Glomerular endothelial cell (primary cell): ENCODE measurements around the gene TBC1D22A. TPM values are rescaled to one million over a fixed set of nuclear protein-coding genes. Genes with fewer than 3 reads are reported as not detected.

Source experiments
- DNase-seq: peaks from one replicate; pipeline ENCODE4 v3.0.0-alpha.2; 2011; ENCODE audit warnings: low read depth, low spot score; ENCODE audit errors: extremely low read depth
- total RNA-seq: library from RNA; depleted of rRNA; stranded (reverse); fragments of >200 nt; gene quantifications from 2 replicates; pipeline ENCODE4 v1.2.3, GENCODE V29; 2015

Gene TBC1D22A
- total RNA-seq, 1 donor from 2014 or later = 38.7 TPM

DNA sequence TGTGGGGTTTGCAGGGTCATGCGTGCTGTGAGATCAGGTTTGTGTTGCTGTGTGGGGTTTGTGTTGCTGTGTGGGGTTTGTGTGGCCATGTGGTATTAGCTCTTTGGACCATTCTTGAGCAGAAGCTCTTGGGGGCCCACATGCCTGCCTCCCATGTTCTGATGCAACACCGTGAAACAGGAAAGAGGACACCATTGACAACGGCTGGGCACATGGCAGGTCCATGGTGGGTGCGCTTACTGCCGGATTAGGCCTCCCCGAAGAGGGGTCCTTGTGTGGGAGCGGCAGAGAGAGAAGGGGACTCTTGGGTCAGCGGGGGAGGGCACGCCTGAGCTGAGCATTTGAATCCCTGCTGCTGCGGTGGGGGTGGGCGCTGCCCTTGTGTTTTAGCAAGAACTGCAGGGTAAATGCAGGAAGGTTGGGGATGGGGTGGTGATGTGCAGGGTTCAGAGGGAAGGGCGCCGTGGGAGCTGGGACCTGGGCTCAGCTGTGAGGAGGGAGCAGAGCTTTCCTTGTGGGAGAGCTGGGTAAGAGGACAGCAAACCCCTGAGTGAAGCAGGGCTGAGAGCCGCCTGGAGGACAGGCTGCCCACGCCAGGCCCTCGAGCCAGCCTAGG, 361.5 kb downstream of the TBC1D22A start:
- no peak for DNase-seq

DNA sequence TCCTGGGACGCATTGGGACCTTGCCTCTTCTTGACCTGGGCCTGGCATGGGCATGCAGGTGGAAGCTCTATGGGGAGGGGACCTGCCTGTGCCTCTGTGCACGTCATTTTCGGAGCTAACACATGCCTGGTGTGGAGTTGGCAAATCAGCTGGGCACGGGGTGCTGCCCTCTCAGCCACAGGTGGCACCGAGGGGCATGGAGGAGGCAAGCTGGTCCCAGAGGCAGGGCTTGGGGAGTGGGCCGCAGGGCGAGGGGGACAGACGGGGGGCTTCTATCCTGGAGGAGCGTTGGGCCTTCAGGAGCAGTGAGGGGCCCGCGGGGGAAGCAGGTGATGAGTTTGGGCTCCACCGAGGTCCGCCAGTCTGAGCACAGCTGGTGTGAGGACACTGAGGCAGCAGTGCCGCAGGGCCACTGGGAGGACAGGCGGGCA, 362.0 kb downstream of the TBC1D22A start:
- no peak for DNase-seq

DNA sequence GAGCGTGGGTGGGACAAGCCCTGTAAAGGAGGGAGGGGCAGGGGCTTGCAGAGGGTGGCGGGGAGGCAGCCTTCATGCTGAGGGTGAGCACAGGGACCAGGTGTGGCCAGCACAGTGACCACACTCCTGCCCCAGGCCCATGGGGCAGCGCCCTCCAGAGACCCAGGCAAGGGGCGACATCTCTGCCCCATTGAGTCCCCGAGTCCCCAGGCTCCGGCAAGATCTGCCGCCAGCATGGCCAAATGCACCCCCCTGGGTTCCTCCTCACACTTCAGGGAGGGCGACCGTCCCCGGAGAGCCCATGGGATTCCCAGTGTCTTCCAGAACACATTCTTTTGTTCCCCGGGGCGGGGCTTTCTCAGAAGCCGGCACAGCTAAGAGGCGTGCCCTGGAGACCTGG, 362.5 kb downstream of the TBC1D22A start:
- DNase-seq = no peak

DNA sequence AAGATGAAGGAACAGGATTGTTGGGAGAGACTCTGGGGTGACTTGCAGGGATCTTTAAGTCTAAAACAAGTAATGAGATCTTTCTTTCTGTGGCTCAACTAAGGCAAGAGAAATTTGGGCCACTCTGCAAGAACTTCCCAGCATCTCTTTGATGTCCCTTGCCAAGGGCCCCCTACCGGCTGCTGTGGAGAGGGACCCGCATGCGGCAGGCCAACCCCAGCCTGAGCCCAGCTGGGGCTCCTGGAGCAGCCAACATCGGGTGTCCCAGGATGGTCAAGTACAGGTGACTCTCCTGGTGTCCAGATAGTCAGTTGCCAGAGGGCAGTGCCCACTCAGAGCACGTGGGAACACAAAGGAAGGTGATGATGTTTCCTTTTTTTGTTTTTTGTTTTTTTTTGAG, 363.2 kb downstream of the TBC1D22A start:
- DNase-seq = no peak

DNA sequence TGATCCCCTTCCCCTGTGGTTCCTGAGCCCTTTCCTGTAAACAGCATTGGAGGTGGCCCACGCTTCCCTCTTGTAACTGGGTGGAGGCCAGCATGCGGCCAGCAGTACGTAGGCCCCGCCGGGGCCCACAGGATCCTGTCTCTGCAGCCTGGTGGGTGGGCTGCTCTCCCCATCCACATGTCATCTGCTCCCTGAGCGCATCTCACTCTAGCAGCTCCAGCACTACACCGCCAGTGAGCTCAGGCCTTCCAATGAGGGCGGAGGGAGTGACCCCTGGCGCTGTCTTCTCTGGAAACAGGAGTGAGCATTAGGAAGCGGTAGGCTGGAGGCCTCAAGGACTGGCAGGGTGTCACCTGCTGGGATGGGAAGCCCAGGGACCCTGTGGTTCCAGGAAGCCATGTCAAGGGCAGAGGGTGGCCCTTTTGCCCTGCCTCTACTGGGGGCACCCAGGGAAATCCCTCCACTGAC, 363.9 kb downstream of the TBC1D22A start:
- DNase-seq = no peak

DNA sequence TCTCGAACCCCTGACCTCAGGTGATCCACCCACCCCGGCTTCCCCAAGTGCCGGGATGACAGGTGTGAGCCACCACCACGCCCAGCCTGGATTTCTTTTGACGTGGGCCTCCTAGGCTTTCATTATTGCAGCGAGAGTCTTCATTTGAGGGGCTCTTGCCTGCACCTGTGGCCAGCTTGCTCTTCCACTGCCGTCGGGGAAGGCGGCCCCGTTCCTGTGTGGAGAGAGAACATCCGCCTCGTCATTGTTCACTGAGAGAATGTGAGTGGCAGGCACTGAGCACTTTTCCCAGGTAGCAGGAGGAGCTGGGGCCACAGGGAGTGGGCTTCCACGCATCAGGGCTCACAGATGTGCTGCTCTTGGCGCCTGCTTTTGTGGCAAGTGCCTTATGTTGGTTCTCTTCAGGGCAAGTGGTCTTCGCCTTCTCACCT, 365.0 kb downstream of the TBC1D22A start:
- no peak for DNase-seq

DNA sequence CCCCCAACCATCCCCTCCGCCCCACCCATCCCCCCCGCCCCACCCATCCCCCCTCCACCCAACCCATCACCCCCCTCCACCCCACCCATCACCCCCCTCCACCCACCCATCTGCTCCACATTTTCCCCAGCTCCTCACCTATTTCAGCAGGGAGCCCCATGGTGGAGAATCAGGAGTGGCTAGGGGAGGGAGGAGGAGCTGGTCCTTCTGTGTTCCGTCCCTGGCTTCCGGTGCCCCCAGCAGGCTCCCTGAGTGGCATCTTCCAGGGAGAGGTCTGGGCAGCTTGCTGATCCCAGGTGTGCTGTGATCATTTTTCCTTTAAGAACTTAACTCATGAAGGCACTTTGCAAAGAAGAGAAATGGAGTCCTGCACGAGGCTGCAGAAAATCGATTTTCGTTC, 365.8 kb downstream of the TBC1D22A start:
- no peak for DNase-seq

DNA sequence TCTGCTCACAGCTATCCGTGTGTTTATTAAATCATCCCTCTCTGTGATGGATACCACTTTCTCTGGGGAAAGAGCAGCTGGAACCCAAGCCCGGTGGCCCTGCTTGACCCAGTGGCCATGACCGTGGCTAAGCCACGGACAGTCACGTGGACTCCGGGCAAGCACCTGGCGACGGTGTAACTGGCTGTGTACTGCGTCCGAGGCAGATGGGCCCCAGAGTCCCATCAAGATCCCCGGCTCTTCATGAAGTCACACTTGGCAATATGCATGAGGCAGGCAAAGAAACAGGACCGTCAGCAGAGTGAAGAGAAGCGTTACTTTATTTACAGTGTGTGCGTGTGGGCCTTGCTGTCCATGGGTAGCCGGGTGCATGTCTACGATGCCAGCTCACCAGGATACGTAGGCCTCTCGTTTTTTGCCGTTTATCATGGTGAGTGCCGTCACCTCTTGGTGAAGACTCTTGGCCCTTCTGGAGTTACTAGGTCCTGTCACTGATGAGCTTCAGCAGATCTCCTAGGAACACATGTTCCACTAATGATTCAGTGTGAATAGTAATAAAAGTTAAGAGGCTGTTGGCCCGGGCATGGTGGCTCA, 366.3 kb downstream of the TBC1D22A start:
- no peak for DNase-seq

DNA sequence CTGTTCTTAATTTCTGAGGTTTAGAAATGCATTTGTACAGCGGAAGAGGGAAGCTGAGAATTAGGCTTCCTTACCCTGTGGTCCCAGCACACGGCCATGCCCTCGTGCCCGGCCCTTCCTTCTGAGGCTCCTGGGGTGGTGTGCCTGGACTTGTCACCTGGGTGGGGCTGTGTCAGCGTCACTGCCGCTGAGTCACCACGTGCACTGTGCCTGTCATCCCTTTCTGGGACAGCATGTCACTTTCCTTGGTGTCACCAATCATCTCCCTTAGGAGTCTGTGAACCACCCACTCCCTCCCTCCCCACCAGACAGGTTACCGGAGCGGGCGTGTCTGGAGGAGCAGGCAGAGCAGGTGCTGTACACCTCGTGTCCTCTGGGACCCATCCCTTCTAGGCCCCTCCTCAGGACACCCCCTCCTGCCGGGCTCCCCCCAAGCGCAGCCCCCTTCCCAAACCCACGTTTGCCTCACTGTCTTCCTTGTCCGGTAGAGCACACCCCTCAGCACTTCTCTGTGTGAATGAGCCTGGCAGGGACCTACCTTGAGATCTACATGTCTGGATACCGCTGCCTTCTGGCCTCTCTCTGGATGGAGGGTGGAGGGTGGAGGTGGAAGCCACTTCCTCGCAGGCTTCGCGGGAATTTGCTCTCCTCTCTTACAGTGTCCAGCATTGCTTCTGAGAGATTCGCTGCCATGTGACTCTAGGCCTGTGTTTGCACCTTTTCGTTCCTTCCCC, 367.6 kb downstream of the TBC1D22A start:
- no peak for DNase-seq

DNA sequence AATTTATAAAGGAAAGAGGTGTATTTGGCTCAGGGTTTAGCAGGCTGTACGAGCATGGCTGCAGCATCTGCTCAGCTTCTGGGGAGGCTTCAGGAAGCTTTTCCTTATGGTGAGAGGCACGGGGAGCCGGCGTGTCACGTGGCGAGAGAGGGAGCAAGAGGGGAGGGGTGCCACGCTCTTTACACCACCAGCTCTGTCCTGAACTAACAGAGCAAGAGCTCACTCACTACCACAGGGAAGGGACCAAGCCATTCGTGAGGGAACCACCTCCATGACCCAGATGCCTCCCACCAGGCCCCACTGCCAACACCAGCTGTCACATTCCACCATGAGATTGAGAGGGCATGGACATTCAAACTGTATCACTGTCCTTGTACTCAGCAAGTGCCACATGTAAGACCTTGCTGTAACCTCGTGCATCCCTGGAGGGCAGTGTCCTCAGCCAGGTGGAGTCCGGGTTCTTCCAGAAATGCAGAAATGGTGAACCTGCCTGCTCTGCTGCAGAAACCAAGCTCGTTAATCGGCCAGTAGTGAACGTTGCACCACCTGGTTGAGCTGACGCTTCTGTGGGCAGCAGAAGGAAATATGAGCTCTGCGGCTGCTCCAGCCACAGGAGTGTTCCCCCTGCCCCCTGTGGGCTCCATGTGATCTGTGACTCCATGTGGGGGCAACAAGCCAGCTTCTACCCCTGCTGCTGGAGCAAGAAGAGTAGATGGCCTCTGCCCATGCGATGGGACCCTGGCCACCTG, 368.6 kb downstream of the TBC1D22A start:
- no peak for DNase-seq

DNA sequence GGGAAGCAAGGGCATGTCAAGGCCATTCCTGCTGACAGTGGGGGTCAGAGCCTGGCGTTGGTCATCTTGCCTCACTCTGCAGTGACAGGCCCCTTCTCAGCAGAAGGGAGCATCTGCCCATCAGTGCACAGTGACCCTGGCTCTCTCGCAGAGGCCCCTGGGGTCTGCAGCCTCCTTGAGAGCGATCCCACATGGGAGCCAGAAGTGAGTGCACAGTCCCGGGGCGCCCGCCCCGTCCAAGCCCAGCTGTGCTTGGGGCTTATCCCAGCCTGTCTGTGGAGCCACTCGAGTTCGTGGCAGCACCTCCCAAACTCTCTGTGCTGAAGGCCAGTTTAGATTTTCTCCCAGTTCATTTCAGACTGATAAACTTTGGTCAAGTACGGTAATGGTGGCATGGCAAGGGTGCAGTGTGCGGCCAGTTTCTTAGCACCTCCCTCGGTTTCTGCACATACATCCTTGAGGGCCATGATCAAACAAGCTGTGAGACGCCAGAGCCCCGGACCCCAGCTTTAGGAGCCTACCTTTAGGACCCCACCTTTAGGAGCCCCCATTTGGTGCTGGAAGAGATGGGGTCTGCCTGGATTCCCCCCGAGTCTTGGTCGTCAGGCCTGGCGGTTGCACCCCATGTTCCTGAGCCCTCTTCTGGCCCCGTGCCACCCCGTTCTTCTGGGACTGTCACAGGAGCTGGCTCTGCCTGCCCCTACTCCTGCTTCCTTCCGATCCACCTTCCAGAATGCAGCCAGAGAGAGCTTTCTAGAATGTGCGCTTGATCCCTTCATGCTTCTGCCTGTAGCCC, 369.4 kb downstream of the TBC1D22A start:
- no peak for DNase-seq

DNA sequence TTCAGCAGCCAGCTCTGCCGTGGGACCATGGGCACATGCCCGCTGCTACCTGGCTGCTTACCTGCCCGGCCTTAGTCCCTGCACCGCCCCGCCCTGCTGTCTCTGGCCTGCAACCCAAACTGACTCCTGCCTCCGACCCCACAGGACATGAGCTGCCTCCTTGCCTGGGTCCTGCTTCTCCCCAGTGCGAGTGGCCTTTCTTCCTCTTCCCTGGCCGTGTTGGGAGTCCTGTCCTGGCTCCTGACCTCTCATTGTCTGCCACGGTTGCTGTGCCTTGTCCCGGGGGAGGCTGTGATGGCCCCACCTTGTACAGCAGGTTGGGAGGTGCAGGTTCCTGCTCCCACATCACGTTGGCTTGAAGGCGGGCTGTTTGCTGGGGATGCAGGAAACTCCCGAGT, 370.0 kb downstream of the TBC1D22A start:
- DNase-seq = no peak

DNA sequence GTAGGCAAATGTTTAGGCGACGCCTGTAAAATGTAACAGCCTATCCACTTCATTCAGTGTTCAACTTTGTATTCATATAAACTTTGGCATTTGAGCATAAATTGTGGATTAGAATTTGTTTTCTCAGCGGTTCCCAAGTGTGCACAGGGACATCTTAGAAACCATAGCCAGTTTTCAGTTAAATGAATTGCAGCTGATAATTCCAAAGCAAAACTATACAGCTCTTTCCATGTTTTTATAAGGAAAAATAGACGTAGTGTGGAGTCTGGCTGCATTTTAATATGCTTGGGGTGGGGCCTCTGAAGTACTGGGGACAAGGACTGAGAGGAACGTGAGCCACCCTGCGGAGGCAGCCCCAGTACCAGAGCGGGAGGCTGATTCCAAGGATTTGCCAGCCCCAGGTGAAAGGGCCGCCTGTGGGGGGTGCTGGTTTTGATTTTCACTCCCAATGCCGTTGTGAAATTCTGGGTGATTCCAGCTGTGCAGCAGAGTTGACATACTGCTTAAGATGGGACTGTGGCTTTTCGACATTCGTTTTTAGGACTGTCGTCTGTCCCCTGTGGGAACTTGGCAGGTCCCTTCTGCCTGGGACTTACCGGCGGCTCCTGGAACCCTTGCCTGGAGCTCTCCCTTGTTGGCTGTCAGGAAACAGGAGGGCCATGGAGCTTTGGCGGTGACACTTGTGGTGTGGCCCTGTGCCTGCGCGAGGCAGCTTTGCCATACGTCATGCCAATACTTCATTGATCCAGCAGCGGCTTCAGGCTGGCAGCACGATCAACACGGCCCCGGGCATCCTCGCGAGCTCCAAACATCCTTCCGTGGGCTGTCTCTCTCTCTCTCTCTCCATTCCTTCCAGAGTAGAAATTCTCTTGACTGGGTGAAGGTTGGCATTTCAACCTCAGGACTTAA, 370.9 kb downstream of the TBC1D22A start:
- no peak for DNase-seq

DNA sequence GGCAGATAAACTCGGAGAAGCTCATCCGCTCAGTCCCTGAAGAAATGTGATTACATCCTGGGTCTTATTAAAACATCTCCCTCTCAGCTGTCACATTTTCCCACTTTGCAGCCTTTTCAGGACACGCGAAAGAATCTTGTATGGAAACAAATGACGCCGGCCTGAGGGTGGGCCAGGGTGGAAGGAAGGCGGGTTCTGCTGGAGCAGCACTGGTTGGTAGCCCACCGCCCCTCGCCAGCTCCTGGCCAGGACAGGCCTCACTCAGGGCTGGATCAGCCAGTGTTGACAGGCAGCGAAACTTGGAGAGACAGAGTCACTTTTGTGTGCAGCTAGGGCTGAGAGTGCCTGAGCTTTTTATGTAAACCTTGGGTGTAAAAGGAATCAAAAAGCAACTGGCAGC, 371.8 kb downstream of the TBC1D22A start:
- no peak for DNase-seq

DNA sequence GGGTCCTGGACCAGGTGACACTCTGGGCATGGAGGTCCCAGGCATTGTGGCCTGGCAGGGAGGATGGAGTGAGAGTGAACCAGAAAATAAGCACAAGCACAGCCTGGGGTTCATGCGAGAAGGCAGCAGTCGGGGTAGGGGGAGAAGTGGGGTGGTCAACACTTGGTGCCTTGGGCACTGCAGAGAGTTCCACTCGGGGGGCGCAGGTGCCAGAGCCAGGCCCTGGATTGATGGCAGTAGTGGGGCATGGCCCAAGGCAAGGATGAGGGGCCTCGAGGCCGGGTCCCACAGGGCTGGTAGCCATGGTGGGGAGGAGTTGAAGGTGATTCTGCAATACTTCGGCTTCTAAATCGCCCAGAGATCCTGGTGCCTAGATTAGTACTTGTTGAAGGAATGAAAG, 372.9 kb downstream of the TBC1D22A start:
- DNase-seq = no peak

DNA sequence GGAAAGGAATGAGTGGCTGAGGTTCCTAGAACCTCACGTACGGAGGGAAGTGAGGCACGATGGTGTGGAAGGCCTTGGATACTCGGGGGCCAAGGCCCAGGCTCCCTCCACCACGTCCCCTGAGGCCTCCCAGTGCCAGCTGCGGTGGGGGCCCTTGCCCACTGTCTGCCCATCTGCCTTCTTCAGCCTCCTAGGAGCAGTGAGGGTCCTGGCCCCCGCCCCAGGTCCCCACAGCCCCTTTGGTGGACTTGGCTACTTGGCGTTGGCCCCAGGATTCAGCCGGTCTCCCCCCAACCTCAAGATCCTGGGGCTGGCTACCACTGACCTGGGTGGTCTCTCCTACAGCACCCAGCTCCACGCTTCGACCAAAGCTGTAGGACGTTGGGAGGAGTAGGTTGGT, 373.6 kb downstream of the TBC1D22A start:
- no peak for DNase-seq

DNA sequence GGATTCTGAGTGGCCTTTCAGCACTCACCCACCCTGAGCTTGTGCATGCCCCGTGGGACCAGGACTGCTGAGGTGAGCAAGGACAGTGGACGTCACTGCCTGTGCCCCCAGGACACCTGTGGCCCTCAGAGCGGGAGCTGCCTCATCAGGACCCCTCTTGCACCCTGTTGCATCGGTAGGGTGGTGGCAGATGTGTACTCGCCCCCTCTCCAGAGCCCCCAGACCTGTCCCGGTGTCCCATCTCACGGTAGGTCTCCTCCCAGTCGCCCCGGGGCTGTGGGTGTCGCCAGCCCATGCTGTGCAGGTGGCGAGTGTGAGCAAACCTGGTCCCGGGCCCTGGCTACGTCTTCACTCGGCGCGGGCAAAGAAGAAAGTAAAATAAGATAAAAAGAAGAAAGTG, 374.2 kb downstream of the TBC1D22A start:
- DNase-seq = no peak

DNA sequence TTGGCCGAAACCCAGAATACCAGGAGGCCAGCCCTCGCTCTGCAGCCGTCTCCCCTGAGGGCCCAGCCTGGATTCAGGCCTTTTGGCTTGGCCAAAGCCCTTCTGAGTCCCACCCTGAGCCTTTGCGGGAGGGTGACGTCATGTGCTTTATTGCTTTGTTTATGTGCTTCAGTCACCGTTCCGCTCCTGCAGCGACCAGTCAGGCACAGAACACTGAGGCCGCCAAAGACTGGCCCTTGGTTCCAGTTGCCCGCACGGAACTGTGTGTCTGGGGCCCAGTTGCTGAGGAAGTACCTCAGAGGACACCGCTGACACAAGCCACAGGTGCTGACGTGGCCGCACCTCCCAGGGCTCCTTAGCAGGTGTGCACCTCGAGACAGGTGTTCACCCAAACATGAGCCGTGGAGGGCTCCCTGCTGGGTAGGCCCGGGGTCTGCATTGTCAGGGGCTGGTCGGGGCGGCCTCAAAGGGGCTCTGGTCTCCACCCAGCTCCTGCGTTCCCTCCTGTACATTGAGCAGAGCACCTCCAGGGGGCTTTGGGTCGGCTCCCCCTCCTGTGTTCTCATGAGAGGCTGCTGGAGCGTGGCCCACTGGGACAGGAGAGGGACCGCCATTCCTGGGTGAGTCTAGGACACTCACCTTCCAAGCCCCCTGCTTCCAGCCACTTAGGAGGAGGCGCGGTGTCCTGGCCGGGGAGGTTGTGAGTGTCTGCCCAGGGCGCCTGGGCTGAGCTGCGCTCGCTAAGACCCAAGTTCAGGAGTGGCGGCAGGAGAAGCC, 376.8 kb downstream of the TBC1D22A start:
- DNase-seq = no peak

DNA sequence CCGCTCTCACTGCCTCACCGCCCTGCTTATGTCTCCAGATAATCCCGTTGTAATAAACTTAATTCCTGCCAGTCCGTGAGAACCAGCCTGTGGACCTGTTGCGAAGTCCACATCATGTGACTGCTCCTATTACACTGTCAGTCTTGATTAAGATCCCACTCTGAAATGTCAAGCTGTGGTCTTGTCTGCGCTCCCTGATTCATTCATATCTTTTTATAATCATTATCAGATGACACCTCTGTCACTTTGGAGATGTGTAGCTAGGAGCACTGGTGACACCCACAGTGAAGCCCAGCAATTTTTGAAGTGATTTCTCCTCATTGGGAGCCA, 377.3 kb downstream of the TBC1D22A start:
- no peak for DNase-seq
